Breast epithelium (tissue), 4 donors: ENCODE results near the gene RBM19. TPM values are rescaled to one million over a fixed set of nuclear protein-coding genes. Genes with fewer than 3 reads are reported as not detected.

Experiments
- DNase-seq, 2 donors: peaks; one replicate each; pipeline ENCODE4 v3.0.0-alpha.2; 2019; ENCODE audit warnings: low spot score in 2 of 2
- H3K27ac ChIP-seq, 2 donors: fragments of 200-600 bp; sonication (generic) in 1 of 2; one replicate each; pipeline ENCODE4 v1.5.1; 2016 to 2019; ENCODE audit warnings: mild to moderate bottlenecking in 1 of 2
- H3K27me3 ChIP-seq, 2 donors: fragments of 200-600 bp; sonication (generic) in 1 of 2; one replicate each; pipeline versions ENCODE4 v1.5.1 to v1.6.0; 2017 to 2019; ENCODE audit warnings: control low read depth in 1 of 2, mild to moderate bottlenecking in 1 of 2
- H3K36me3 ChIP-seq: fragments of 200-600 bp; one replicate; pipeline ENCODE4 v1.5.1; 2019
- H3K4me1 ChIP-seq, 2 donors: fragments of 200-600 bp; sonication (generic); one replicate each; pipeline ENCODE4 v1.5.1; 2016 to 2019; ENCODE audit warnings: control low read depth in 1 of 2
- H3K4me3 ChIP-seq, 3 donors: fragments of 200-600 bp; sonication (generic); 1 replicate in 2 of 3; 2 replicates in 1 of 3; pipeline ENCODE4 v1.5.1; 2016 to 2019; ENCODE audit warnings: mild to moderate bottlenecking in 3 of 3, moderate library complexity in 2 of 3
- H3K9me3 ChIP-seq, 2 donors: fragments of 200-600 bp; sonication (generic) in 1 of 2; one replicate each; pipeline ENCODE4 v1.5.1; 2016 to 2019; ENCODE audit warnings: control low read depth in 1 of 2
- CTCF ChIP-seq, 3 donors: fragments of 450-650 bp; IDR thresholded peaks; one replicate each; pipeline ENCODE4 v1.5.1; 2016 to 2017; ENCODE audit warnings: antibody characterized with exemption in 3 of 3, mild to moderate bottlenecking in 3 of 3, moderate library complexity in 3 of 3
- POLR2A ChIP-seq: fragments of 450-650 bp; IDR thresholded peaks from one replicate; pipeline ENCODE4 v1.6.1; 2016; ENCODE audit warnings: antibody characterized with exemption, mild to moderate bottlenecking, moderate library complexity
- POLR2AphosphoS5 ChIP-seq, 3 donors: sonication (generic); formaldehyde crosslinking; IDR thresholded peaks; one replicate each; pipeline ENCODE4 v1.6.1; 2017; ENCODE audit warnings: antibody characterized with exemption in 3 of 3
- intact Hi-C: fragments of 100-400 bp; cut with DNase I; formaldehyde crosslinking; loops from one replicate; pipeline ENCODE4 v1.15.1; 2023; ENCODE audit warnings: low total_unique reads
- total RNA-seq, 3 donors: library from RNA; depleted of rRNA; stranded (reverse); fragments of >200 nt; gene quantifications; one replicate each; pipeline ENCODE4 v1.1.0, GENCODE V29; 2016

RBM19 gene
- total RNA-seq, 3 donors from 2014 or later, result 28.8 to 43.3 (median 42.6) TPM

GRCh38 chr12:113858841-113859386 lies 107.2 kb downstream of the RBM19 start:
- Histone ChIP-seq H3K9me3 (no peaks in the 10 kb centered on the region), H3K27me3 (no peaks in the 10 kb centered on the region), H3K36me3 (no peaks in the 10 kb centered on the region), H3K4me3 (no peak overlapping the region), H3K27ac (no peak overlapping the region), H3K4me1 (no peaks in the 10 kb centered on the region)
- intact Hi-C loops, result no loop called here
- no peak for DNase-seq
- TF ChIP-seq POLR2AphosphoS5 (IDR thresholded peaks at IDR 0.05), result no peak
- no peak for TF ChIP-seq POLR2A
- TF ChIP-seq CTCF (IDR thresholded peaks at IDR 0.05), result no peak

- intact Hi-C loops, result no loop called here
- Histone ChIP-seq H3K27me3 (no peaks in the 10 kb centered on the region), H3K4me1 (no peaks in the 10 kb centered on the region), H3K9me3 (no peaks in the 10 kb centered on the region), H3K36me3 (no peaks in the 10 kb centered on the region), H3K27ac (no peak overlapping the region), H3K4me3 (no peak overlapping the region)
- TF ChIP-seq POLR2A, result no peak
- TF ChIP-seq POLR2AphosphoS5 (IDR thresholded peaks at IDR 0.05), result no peak
- no peak for TF ChIP-seq CTCF (IDR thresholded peaks at IDR 0.05)
- no peak for DNase-seq
Observed at GRCh38 chr12:113857371-113857770, 108.8 kb downstream of the RBM19 start.

GRCh38 chr12:113855998-113856397 lies 110.1 kb downstream of the RBM19 start:
- H3K27ac ChIP-seq, result no peak overlapping the region

GRCh38 chr12:113854385-113855142 lies 111.6 kb downstream of the RBM19 start:
- H3K27ac ChIP-seq, result no peak overlapping the region
- H3K27me3 ChIP-seq, result no peaks in the 10 kb centered on the region
- H3K4me3 ChIP-seq, result no peak overlapping the region
- intact Hi-C loops, result no loop called here
- no peaks in the 10 kb centered on the region for H3K4me1 ChIP-seq
- TF ChIP-seq CTCF (IDR thresholded peaks at IDR 0.05) (no peak), POLR2A (no peak), POLR2AphosphoS5 (IDR thresholded peaks at IDR 0.05) (no peak)
- no peaks in the 10 kb centered on the region for H3K36me3 ChIP-seq
- H3K9me3 ChIP-seq, result no peaks in the 10 kb centered on the region
- no peak for DNase-seq

More at GRCh38 chr12:113855998-113856397, 110.1 kb downstream of the RBM19 start:
- DNase-seq, result no peak
- H3K4me1 ChIP-seq, result no peaks in the 10 kb centered on the region
- intact Hi-C loops, result no loop called here
- H3K36me3 ChIP-seq, result no peaks in the 10 kb centered on the region
- no peak overlapping the region for H3K4me3 ChIP-seq
- no peak for TF ChIP-seq POLR2AphosphoS5 (IDR thresholded peaks at IDR 0.05)
- no peak for TF ChIP-seq CTCF (IDR thresholded peaks at IDR 0.05)
- no peak for TF ChIP-seq POLR2A
- H3K27me3 ChIP-seq, result no peaks in the 10 kb centered on the region
- no peaks in the 10 kb centered on the region for H3K9me3 ChIP-seq

GRCh38 chr12:113853491-113853890 lies 112.6 kb downstream of the RBM19 start:
- TF ChIP-seq POLR2AphosphoS5 (IDR thresholded peaks at IDR 0.05) (no peak), CTCF (IDR thresholded peaks at IDR 0.05) (no peak), POLR2A (no peak)
- no peaks in the 10 kb centered on the region for H3K4me1 ChIP-seq
- no peaks in the 10 kb centered on the region for H3K27me3 ChIP-seq
- no peak for DNase-seq
- H3K27ac ChIP-seq, result peak overlapping the region in 1 of 2 donors; percentile 25
- H3K4me3 ChIP-seq, result no peak overlapping the region
- no peaks in the 10 kb centered on the region for H3K36me3 ChIP-seq
- intact Hi-C loops, result no loop called here
- H3K9me3 ChIP-seq, result no peaks in the 10 kb centered on the region
